Lower leg skin (tissue), 4 donors: ENCODE data around the gene CCL24. TPM values are rescaled to one million over a fixed set of nuclear protein-coding genes. Genes with fewer than 3 reads are reported as not detected.
"Not testable (repeated sequence)": the region's sequence is repeated elsewhere in the genome, so short reads cannot be mapped to it uniquely, and the experiment has no call there.

Experiments used
- DNase-seq, 2 donors: peaks; one replicate each; pipeline ENCODE4 v3.0.0-alpha.2; 2019; ENCODE audit warnings: low spot score in 2 of 2
- H3K4me3 ChIP-seq: fragments of 200-600 bp; sonication (generic); 2 replicates; pipeline ENCODE4 v1.5.1; 2017; ENCODE audit warnings: mild to moderate bottlenecking, low read depth; ENCODE audit not compliant: poor library complexity, severe bottlenecking
- POLR2A ChIP-seq, 2 donors: fragments of 450-650 bp; IDR thresholded peaks; one replicate each; pipeline ENCODE4 v1.6.1; 2016 to 2017; ENCODE audit warnings: antibody characterized with exemption in 2 of 2, mild to moderate bottlenecking in 1 of 2, moderate library complexity in 1 of 2
- WGBS, 2 donors: methylation state at CpG; one replicate each; pipeline ENCODE4 v1.1.5; 2018; 5-methylcytosine and 5-hydroxymethylcytosine counted together
- intact Hi-C: fragments of 100-400 bp; cut with DNase I; formaldehyde crosslinking; loops from one replicate; pipeline ENCODE4 v1.15.0; 2023; ENCODE audit warnings: low total_unique reads
- total RNA-seq, 4 donors: library from RNA; depleted of rRNA; stranded (reverse); fragments of >200 nt; gene quantifications; one replicate each; pipeline ENCODE4 v1.1.0, GENCODE V29; 2016
- TF ChIP-seq, protein P1 (sequence below), 3 donors: fragments of 450-650 bp; IDR thresholded peaks; one replicate each; pipeline ENCODE4 v1.5.1; 2016; ENCODE audit warnings: antibody characterized with exemption in 3 of 3, mild to moderate bottlenecking in 3 of 3, moderate library complexity in 2 of 3

CCL24 gene
- total RNA-seq, 4 donors from 2014 or later = 0.64 to 2.0 (median 0.72) TPM; not detected in 1

DNA sequence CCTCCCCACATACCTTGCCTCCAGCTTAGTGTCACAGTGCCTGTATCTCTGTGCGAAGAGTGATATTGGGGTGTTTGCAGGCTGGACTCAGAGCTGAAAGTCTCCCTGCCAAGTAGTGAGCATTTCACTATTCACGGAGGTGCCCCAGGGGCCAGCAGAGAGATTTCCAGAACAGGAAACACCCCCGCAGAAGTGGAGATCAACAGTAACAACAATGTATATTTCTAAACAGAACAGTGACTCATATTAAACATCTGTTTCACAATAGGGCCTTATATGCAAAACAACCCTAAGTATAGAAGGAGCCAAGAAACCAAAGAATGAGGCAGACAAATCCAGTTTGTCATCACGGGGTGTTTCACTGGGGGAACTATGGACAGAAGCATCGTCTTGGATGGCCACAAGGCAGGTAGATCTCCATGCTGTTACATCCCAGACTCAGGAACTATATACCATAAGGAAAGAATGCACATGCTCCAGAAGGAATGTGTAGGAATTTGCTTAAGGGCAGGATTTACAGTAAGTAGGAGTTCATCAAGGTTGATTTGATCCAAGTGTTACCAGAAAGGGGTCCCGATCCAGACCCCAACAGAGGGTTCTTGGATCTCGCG lies 29.3 kb upstream of the CCL24 start:
- no peak overlapping the region for H3K4me3 ChIP-seq
- intact Hi-C loops = no loop called here
- TF ChIP-seq POLR2A (IDR thresholded peaks at IDR 0.05) = no peak
- TF ChIP-seq, protein P1, sequence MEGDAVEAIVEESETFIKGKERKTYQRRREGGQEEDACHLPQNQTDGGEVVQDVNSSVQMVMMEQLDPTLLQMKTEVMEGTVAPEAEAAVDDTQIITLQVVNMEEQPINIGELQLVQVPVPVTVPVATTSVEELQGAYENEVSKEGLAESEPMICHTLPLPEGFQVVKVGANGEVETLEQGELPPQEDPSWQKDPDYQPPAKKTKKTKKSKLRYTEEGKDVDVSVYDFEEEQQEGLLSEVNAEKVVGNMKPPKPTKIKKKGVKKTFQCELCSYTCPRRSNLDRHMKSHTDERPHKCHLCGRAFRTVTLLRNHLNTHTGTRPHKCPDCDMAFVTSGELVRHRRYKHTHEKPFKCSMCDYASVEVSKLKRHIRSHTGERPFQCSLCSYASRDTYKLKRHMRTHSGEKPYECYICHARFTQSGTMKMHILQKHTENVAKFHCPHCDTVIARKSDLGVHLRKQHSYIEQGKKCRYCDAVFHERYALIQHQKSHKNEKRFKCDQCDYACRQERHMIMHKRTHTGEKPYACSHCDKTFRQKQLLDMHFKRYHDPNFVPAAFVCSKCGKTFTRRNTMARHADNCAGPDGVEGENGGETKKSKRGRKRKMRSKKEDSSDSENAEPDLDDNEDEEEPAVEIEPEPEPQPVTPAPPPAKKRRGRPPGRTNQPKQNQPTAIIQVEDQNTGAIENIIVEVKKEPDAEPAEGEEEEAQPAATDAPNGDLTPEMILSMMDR (IDR thresholded peaks at IDR 0.05) = no peak
- 33 to 34% methylated on average over 8 of the region's 8 CpGs for WGBS, 2 donors
- peak in 1 of 2 donors; percentile 67 for DNase-seq

DNA sequence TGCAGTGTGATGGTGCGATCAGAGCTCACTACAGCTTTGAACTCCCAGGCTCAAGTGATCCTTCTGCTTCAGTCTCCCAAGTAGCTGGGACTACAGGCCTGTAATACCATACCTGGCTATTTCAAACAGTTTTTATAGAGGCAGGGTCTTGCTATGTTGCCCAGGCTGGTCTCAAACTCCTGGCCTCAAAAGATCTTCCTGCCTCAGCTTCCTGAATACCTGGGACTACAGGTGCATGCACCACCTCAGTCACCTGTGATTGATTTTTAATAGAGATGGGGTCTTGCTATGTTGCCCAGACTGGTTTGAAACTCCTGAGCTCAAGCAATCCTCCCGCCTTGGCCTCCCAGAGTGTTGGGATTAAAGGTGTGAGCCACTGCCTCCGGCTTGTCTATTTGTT lies 26.4 kb upstream of the CCL24 start:
- no peak overlapping the region for H3K4me3 ChIP-seq
- DNase-seq = no peak
- 77 to 93% methylated on average over 3 of the region's 3 CpGs for WGBS, 2 donors
- intact Hi-C loops = no loop called here
- TF ChIP-seq, protein P1 (IDR thresholded peaks at IDR 0.05) = no peak
- no peak for TF ChIP-seq POLR2A (IDR thresholded peaks at IDR 0.05)

DNA sequence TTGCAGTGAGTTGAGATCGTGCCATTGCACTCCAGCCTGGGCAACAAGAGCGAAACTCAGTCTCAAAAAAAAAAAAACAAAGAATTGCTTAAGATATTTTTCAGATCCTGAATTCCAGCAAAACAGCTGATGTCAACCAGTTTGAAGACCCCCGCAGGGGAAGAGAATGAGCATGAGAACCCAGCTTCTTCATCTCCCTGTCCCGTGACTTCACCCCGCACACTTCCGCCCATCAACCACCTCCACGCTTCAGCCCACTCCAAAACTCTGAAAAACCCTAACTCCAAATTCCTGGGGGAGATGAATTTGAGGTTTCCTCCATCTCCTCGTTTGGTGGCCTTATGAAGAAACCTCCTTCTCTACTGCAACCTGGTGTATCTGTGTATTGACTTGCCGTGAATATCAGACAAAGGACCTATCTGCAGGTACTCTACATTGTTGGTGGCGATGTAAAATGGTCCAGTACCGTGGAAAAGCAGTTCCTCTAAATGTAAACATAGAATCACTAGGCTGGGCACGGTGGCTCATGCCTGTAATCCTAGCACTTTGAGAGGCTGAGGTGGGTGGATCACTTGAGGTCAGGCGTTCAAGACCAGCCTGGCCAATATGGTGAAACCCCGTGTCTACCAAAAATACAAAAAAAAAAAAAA lies 24.8 kb upstream of the CCL24 start:
- 80 to 88% methylated on average over 14 of the region's 14 CpGs for WGBS, 2 donors
- DNase-seq, intact Hi-C loops, H3K4me3 ChIP-seq: not testable (repeated sequence)

DNA sequence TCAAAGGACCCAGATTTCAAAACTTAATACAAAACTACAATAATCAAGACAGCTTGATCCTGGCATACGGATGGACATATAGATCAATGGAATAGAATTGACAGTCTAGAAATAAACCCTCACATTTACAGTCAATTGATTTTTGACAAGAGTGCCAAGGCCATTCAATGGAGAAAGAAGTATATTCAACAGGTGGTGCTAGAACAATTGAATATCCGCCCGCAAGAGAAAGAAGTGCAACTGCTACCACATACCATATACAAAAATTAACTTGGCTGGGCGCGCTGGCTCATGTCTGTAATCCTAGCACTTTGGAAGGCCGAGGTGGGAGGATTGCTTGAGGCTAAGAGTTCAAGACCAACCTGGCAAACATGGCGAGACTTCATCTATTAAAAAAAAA lies 23.2 kb upstream of the CCL24 start:
- 72 to 80% methylated on average over 7 of the region's 7 CpGs for WGBS, 2 donors
- no peak for DNase-seq
- no peak overlapping the region for H3K4me3 ChIP-seq
- TF ChIP-seq POLR2A (IDR thresholded peaks at IDR 0.05) = no peak
- TF ChIP-seq, protein P1 (IDR thresholded peaks at IDR 0.05) = no peak
- intact Hi-C loops = no loop called here

DNA sequence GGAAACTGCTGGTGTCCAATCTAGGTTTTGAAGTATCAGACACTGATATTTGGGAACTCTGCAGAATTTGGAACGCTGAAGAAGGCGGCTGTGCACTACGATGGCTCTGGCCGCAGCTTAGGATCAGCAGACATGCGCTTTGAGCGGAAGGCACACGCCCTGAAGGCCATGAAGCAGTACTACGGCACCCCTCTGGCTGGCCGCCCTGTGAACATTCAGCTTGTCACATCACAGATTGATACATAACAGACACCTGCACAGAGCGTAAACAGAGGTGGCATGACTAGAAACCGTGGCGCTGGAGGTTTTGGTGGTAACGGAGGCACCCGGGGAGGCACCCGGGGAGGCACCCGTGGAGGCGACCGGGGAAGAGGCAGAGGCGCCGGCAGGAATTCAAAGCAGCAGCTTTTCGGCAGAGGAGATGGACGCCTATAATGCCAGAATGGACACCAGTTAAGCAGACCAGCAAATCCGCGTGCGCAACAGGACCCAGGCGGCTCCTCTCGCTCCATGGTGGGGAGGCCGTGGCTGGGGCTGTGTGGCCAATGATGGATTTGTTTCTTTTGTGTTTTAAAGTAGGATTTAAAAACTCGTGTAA lies 22.2 kb upstream of the CCL24 start:
- WGBS, 2 donors = 88 to 89% methylated on average over 29 of the region's 29 CpGs

DNA sequence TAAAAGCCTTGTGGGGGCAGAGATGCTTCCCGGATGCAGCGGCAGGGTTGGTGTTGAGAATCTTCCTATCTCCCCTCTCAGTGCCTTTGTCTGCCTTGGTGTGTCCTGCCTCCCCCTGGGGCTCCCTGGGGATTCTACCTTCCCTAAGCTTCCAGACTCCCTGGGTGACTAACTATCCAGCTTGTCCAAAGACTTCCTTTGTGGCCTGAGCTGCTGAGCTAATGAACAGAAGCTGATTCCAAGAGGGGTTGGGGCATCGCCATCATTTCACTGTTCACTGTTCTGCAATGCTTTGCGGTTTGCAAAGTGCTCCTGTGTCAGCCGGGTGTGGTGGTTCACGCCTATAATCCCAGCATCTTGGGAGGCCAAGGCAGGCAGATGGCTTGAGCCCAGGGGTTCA lies 20.1 kb upstream of the CCL24 start:
- intact Hi-C loops, DNase-seq, H3K4me3 ChIP-seq: not testable (repeated sequence)
- 81 to 82% methylated on average over 6 of the region's 6 CpGs for WGBS, 2 donors

More for the DNA sequence above, 22.2 kb upstream of the CCL24 start:
- intact Hi-C loops = no loop called here
- TF ChIP-seq POLR2A (IDR thresholded peaks at IDR 0.05) = no peak
- TF ChIP-seq, protein P1 (IDR thresholded peaks at IDR 0.05) = no peak
- H3K4me3 ChIP-seq = no peak overlapping the region
- no peak for DNase-seq
